Measurements from ENCODE around the gene TMEM250.
A peak's percentile ranks its signal among the peaks of the same experiment; 100 is the strongest.

Gene TMEM250

DNA sequence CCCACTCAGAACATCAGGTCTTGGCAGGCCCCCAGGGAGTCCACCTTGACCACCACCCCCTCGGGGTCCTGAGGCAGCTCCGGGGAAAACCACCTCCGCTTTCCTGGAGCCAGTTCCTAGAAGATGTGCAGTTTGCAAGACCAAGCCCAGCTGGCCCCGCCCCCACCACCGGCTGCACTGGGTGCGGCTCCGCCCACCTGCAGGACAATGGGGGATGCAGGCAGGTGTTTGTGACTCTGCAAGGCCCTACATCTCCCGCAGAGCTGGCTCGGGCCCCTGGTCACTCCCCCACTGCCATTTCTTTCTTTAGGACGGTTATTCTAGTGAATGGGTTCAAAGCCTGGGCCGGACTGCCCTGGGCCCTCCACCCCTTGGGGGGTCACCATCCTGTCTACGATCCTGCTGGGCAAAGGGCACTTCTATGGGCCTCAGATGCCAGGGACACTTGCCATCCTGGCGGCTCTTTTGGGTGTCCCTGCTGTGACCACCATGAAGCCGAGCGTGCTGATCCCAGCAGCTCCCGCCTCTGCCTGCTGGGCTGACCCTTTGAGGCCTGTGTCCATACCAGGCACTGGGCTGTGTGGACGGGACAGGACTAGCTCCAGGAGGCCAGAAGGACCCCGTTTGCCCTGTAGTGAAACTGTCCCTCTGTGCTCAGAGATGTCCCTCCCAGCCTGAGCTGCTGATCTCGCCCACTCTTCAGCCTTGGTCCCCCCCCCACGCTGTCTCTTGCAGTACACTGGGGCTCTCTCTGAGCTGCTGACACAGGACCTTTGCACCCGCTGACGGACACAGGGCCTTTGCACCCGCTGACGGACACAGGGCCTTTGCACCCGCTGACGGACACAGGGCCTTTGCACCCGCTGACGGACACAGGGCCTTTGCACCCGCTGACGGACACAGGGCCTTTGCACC lies 17.7 kb downstream of the TMEM250 start:
- Histone ChIP-seq H3K9me3 (ENCODE audit: control insufficient read depth, low read length) (no peaks in the 10 kb centered on the region), H3K27ac (ENCODE audit: low read depth, low read length, severe bottlenecking) (no peak overlapping the region), H3K4me3 (ENCODE audit: extremely low read depth, insufficient read depth, low read length, poor library complexity, severe bottlenecking) (no peak overlapping the region), H3K4me1 (ENCODE audit: control insufficient read depth, insufficient read depth, low read length, poor library complexity, severe bottlenecking) (peaks cover 39% of the 10 kb centered on the region), H3K36me3 (ENCODE audit: control insufficient read depth, insufficient read depth, low read length) (no peaks in the 10 kb centered on the region)
- 66 to 73% methylated on average over 17 to 18 of the region's 30 CpGs for WGBS, 2 experiments (ENCODE audit: insufficient coverage in 2 of 2)

GRCh38 chr9:136099542-136099941 lies 19.1 kb downstream of the TMEM250 start:
- Histone ChIP-seq H3K4me3 (ENCODE audit: extremely low read depth, insufficient read depth, low read length, poor library complexity, severe bottlenecking) (no peak overlapping the region), H3K4me1 (ENCODE audit: control insufficient read depth, insufficient read depth, low read length, poor library complexity, severe bottlenecking) (peaks cover 27% of the 10 kb centered on the region), H3K36me3 (ENCODE audit: control insufficient read depth, insufficient read depth, low read length) (no peaks in the 10 kb centered on the region), H3K9me3 (ENCODE audit: control insufficient read depth, low read length) (no peaks in the 10 kb centered on the region), H3K27ac (ENCODE audit: low read depth, low read length, severe bottlenecking) (no peak overlapping the region)
- WGBS, 2 experiments (ENCODE audit: insufficient coverage in 2 of 2): no CpG with 5 or more reads among the region's 25 CpGs

- H3K27ac ChIP-seq (ENCODE audit: low read depth, low read length, severe bottlenecking): no peak overlapping the region
- no peaks in the 10 kb centered on the region for H3K9me3 ChIP-seq (ENCODE audit: control insufficient read depth, low read length)
- H3K36me3 ChIP-seq (ENCODE audit: control insufficient read depth, insufficient read depth, low read length): no peaks in the 10 kb centered on the region
- no peak overlapping the region for H3K4me3 ChIP-seq (ENCODE audit: extremely low read depth, insufficient read depth, low read length, poor library complexity, severe bottlenecking)
- 79 to 86% methylated on average over 13 to 14 of the region's 14 CpGs for WGBS, 2 experiments (ENCODE audit: insufficient coverage in 2 of 2)
- peaks cover 20% of the 10 kb centered on the region for H3K4me1 ChIP-seq (ENCODE audit: control insufficient read depth, insufficient read depth, low read length, poor library complexity, severe bottlenecking)
Observed at GRCh38 chr9:136098844-136099243, 19.8 kb downstream of the TMEM250 start.

GRCh38 chr9:136098210-136098609 lies 20.5 kb downstream of the TMEM250 start:
- Histone ChIP-seq H3K4me1 (ENCODE audit: control insufficient read depth, insufficient read depth, low read length, poor library complexity, severe bottlenecking) (peaks cover 25% of the 10 kb centered on the region), H3K4me3 (ENCODE audit: extremely low read depth, insufficient read depth, low read length, poor library complexity, severe bottlenecking) (no peak overlapping the region), H3K9me3 (ENCODE audit: control insufficient read depth, low read length) (no peaks in the 10 kb centered on the region), H3K36me3 (ENCODE audit: control insufficient read depth, insufficient read depth, low read length) (no peaks in the 10 kb centered on the region), H3K27ac (ENCODE audit: low read depth, low read length, severe bottlenecking) (no peak overlapping the region)
- 95 to 97% methylated on average over 7 to 10 of the region's 11 CpGs for WGBS, 2 experiments (ENCODE audit: insufficient coverage in 2 of 2)

GRCh38 chr9:136096505-136097001 lies 22.1 kb downstream of the TMEM250 start:
- H3K9me3 ChIP-seq (ENCODE audit: control insufficient read depth, low read length): no peaks in the 10 kb centered on the region
- H3K4me3 ChIP-seq (ENCODE audit: extremely low read depth, insufficient read depth, low read length, poor library complexity, severe bottlenecking): no peak overlapping the region
- 80 to 83% methylated on average over 1 of the region's 5 CpGs for WGBS, 2 experiments (ENCODE audit: insufficient coverage in 2 of 2)
- peaks cover 34% of the 10 kb centered on the region for H3K4me1 ChIP-seq (ENCODE audit: control insufficient read depth, insufficient read depth, low read length, poor library complexity, severe bottlenecking)
- H3K27ac ChIP-seq (ENCODE audit: low read depth, low read length, severe bottlenecking): no peak overlapping the region
- H3K36me3 ChIP-seq (ENCODE audit: control insufficient read depth, insufficient read depth, low read length): no peaks in the 10 kb centered on the region

DNA sequence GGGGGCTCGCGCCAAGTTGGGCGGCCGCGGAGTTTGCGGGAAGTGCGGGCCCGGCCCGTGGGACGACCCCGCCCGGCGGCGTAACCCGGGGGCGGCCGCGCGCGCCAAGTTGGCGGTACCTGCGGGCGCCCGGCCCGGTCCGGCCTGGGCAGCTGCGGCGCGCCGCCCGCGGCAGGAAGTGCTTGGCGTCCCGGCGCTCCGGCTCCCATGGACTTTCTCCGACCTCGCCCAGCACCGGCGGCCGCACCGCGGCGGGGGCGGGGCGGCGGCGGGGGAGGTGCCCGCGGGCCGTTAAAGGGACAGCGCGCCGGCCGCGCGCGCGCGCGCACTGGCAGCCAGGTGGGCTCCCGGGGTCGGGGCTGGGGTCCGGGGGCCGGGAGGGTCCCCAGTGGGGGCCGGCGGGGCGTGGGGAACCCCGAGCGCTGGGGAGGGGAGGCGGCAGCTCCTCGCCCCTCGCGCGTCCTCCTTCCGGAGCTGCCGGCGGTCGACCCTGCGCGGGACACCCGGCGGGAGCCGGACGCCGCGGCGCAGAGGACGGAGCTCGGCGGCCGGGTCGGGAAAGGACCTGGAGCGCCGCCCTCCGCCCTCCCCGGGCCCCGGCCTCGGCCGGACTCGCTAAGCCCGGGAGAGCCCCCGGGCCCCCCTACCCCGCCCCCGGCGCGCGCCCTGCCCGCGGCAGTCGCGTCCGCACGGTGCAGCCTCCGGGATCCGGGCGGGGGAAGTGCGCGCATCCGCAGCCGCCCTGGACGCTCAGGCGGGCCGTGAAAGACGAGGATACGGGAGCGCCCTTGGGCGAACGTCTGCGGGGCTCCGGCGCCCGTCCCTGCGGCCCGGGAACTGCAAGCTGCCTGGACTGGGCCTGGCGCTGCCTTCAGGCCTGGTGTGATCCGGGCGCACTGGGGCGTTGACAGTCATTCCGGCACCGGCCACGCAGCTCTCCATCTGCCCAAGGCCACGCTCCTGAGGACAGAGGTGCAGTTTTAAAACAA lies 23.3 kb downstream of the TMEM250 start, which contains the start of gene NACC2:
Gene NACC2 (minus strand): TSS at position 220 of the 989 bp plus-strand sequence. CDS start 44,768 bp downstream, outside the sequence.
- H3K9me3 ChIP-seq (ENCODE audit: control insufficient read depth, low read length): no peaks in the 10 kb centered on the region
- H3K4me1 ChIP-seq (ENCODE audit: control insufficient read depth, insufficient read depth, low read length, poor library complexity, severe bottlenecking): peaks cover 39% of the 10 kb centered on the region
- H3K27ac ChIP-seq (ENCODE audit: low read depth, low read length, severe bottlenecking): no peak within 1 kb of the TSS
- H3K4me3 ChIP-seq (ENCODE audit: extremely low read depth, insufficient read depth, low read length, poor library complexity, severe bottlenecking): peak within 1 kb of the TSS; percentile 62
- WGBS, 2 experiments (ENCODE audit: insufficient coverage in 2 of 2): 3 to 5% methylated on average over 71 to 110 of the region's 143 CpGs
- H3K36me3 ChIP-seq (ENCODE audit: control insufficient read depth, insufficient read depth, low read length): no peaks in the 10 kb centered on the region

GRCh38 chr9:136093995-136094881 lies 24.4 kb downstream of the TMEM250 start:
- Histone ChIP-seq H3K4me3 (ENCODE audit: extremely low read depth, insufficient read depth, low read length, poor library complexity, severe bottlenecking) (peak overlapping the region; percentile 62), H3K9me3 (ENCODE audit: control insufficient read depth, low read length) (no peaks in the 10 kb centered on the region), H3K4me1 (ENCODE audit: control insufficient read depth, insufficient read depth, low read length, poor library complexity, severe bottlenecking) (peaks cover 38% of the 10 kb centered on the region), H3K36me3 (ENCODE audit: control insufficient read depth, insufficient read depth, low read length) (no peaks in the 10 kb centered on the region), H3K27ac (ENCODE audit: low read depth, low read length, severe bottlenecking) (no peak overlapping the region)
- WGBS, 2 experiments (ENCODE audit: insufficient coverage in 2 of 2): 8 to 13% methylated on average over 52 to 68 of the region's 74 CpGs

- H3K4me1 ChIP-seq (ENCODE audit: control insufficient read depth, insufficient read depth, low read length, poor library complexity, severe bottlenecking): peaks cover 45% of the 10 kb centered on the region
- 57 to 58% methylated on average over 11 to 15 of the region's 16 CpGs for WGBS, 2 experiments (ENCODE audit: insufficient coverage in 2 of 2)
- peak overlapping the region; percentile 62 for H3K4me3 ChIP-seq (ENCODE audit: extremely low read depth, insufficient read depth, low read length, poor library complexity, severe bottlenecking)
- H3K9me3 ChIP-seq (ENCODE audit: control insufficient read depth, low read length): no peaks in the 10 kb centered on the region
- no peak overlapping the region for H3K27ac ChIP-seq (ENCODE audit: low read depth, low read length, severe bottlenecking)
- no peaks in the 10 kb centered on the region for H3K36me3 ChIP-seq (ENCODE audit: control insufficient read depth, insufficient read depth, low read length)
Observed at GRCh38 chr9:136093346-136093986, 25.2 kb downstream of the TMEM250 start.

DNA sequence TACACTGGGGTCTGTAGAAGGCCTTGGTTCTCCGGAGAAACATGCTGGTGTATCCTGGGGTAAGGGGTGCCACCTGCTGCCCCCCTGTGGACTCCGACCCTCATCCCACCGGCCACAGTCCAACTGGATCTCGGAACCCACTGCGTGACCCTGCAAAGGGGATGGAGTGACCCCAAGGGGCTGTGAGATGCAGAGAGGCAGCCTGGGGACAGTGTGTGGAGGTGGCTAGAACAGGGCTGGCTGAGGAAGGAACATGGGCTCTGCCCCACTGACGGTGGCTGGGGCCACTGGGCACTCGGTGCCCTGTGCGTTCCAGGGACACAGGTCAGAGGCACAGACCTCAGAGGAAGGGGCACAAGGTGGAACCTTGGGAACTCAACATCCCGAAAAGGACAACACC lies 25.9 kb downstream of the TMEM250 start:
- Histone ChIP-seq H3K4me3 (ENCODE audit: extremely low read depth, insufficient read depth, low read length, poor library complexity, severe bottlenecking) (no peak overlapping the region), H3K27ac (ENCODE audit: low read depth, low read length, severe bottlenecking) (no peak overlapping the region), H3K9me3 (ENCODE audit: control insufficient read depth, low read length) (no peaks in the 10 kb centered on the region), H3K36me3 (ENCODE audit: control insufficient read depth, insufficient read depth, low read length) (no peaks in the 10 kb centered on the region), H3K4me1 (ENCODE audit: control insufficient read depth, insufficient read depth, low read length, poor library complexity, severe bottlenecking) (peaks cover 45% of the 10 kb centered on the region)
- WGBS, 2 experiments (ENCODE audit: insufficient coverage in 2 of 2): 94% methylated on average over 6 to 9 of the region's 9 CpGs

All from mesodermal cell (in vitro differentiated cells).